SW480 (cell line): ENCODE measurements around the gene PTDSS2.
"Not testable (repeated sequence)": the region's sequence is repeated elsewhere in the genome, so short reads cannot be mapped to it uniquely, and the experiment has no call there.

Source experiments
- DNase-seq: peaks from one replicate; pipeline ENCODE4 v3.0.0-alpha.2; 2016; ENCODE audit warnings: low spot score

Gene PTDSS2

DNA sequence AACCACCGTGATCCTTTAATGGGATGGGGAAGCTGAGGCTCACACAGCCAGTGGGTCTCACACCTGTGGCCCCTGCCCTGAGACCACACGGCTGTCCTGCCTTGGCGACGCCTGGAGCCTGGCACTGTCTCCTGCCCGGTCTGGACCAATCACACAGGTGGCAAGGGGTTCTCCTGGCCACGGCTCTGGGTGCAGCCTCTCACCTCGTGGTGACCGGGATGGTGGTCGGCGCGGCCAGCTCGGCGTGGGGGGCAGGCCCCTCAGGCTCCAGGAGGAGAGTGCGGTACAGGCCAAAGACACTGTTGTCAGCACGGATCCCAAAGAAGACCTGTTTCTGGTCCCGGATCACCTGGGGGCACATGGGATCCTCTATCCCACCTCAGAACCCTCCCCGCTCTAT, 17.0 kb upstream of the PTDSS2 start:
- DNase-seq = no peak

DNA sequence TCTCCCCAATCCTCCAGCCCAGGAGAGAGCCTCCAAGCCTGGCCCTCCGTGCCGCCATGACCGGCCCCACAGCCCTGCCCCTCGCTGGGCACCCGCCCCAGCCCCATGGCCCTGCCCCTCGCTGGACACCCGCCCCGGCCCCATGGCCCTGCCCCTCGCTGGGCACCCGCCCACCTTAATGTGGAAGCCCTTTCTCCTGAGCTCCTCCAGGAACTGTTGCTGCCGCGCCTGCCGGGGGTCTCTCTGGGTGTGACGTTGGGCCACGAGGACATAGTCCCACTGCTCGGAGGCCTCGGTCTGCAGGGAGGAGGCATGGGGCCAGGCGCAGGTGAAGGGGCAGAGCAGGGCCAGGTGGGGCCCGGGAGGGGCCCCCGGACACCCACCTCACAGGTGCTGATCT, 16.4 kb upstream of the PTDSS2 start:
- no peak for DNase-seq

DNA sequence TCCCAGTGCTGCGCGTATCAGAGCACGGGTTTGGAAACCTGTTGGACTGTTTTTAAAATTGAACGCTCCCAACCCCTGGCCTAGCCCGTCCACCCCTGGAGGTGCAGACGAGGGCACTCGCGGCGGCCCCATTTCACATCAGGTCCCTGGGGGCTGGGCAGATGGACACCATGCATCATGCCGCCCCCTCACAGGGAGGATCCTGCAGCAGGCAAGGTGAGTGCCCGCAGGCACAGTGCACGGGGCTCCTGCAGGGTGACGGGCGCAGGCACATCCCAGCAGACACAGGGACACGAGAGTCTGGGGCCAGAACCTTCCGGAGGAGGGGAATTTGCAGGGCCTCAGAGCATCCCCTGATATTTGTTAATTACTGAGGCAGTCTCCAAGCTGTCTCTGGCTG, 15.6 kb upstream of the PTDSS2 start:
- DNase-seq = no peak

DNA sequence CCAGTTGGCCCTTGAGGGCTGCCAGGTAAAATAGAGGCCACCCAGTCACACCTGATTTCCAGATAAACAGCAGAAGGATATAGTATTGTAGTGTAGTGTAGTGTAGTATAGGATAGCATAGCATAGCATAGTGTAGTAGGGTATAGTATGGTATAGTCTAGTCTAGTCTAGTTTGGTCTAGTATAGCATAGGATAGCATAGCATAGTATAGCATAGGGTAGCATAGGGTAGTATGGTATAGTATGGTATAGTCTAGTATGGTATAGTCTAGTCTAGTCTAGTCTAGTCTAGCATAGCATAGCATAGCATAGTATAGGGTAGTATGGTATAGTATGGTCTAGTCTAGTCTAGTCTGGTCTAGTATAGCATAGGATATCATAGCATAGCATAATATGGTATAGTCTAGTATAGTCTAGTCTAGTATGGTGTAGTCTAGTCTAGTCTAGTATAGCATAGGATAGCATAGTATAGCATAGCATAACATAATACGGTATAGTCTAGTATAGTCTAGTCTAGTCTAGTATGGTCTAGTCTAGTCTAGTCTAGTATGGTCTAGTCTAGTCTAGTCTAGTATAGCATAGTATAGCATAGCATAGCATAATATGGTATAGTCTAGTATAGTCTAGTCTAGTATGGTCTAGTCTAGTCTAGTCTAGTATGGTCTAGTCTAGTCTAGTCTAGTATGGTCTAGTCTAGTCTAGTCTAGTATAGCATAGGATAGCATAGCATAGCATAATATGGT, 14.9 kb upstream of the PTDSS2 start:
- DNase-seq = not testable (repeated sequence)

DNA sequence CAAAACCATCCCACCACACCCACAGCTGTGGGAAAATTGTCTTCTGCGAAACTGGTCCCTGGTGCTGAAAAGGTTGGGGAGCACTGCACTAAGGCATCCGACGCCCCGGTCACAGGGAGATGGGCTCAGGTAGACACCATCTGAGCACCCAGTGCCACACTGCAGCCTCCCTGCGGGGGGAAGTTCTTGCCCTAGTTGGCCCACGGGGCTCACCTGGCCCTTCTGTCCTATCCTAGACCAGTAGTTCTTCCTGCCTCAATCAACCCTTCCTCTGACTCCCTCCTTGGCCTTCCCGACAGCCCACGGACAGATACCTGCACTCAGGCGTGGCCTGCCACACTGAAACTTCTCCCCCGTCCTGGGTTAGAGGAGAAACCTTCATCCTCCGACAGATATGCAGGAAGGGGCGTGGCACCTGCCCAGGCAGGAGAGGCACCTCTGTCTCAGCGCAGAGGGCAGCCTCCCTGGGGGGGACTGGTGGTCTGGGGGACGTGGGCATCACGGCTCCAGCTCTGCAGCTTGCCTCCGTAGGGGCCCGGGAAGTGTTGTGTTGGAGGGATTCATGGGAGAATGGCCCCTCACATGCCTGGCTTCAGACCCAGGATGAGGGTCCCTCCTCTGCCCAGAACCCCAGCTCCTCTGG, 12.7 kb upstream of the PTDSS2 start:
- no peak for DNase-seq

DNA sequence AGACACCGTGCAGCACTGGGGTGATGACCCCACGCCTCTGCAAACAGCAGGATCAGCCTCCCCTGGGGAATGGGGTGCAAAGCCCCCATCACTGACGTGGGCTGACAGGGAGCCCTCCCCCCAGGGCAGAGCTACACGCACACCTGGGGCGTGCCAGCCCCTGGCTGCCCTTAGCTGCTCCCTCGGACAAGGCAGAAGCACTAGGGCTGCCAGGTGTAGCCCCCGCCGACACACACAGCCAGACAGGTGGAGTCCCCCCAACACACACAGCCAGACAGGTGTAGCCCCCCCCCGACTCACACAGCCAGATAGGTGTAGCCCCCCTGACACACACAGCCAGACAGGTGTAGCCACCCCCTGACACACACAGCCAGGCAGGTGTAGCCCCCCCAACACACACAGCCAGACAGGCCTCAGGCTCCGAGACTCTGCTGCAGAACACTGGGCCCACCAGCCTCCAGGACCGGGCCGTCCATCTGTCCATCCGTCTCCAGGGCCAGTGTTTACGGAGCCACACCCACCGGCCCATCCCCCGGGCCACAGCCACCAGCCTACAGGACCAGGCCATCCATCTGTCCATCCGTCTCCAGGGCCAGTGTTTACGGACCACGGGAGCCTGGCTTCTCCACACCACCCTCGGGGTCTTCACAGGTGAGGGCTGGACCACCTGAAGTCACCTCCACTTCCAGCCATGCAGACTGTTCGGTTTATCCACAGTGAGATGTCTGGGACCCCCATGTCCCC, 11.8 kb upstream of the PTDSS2 start:
- no peak for DNase-seq

DNA sequence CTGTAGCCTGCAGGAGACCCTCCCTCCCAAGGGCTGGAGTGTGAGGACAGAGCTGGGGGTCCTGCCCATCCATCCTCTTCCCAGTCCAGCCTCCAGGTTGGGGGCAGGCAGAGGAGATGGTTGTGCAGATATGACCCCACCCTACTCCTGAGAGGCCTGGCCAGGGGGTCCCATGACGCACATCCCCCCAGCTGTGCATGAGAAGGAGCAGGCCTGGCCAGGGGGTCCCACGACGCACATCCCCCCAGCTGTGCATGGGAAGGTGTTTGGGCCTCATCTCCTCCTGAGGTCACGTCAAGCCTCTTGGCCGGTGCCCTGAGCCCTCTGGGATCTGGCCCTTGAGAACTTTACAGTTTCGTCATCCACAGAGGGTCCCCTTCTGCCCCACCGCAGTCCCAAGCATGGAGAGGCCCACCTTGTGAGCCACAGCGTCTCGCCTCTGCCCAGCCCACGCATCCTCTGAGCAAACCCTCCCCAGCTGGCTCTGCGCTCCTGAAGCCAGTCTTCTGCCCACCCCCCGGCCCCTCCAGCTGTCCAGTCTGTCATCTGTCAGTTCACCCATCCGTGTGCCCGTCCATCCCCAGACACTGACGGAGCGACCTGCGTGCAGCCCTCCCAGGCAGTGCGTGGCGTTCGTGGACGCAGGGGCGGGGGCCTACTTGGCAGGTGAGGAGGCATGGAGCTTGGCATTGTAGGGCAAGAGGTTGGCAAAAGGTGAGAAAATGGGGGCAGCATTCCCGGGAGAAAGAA, 10.6 kb upstream of the PTDSS2 start:
- no peak for DNase-seq

DNA sequence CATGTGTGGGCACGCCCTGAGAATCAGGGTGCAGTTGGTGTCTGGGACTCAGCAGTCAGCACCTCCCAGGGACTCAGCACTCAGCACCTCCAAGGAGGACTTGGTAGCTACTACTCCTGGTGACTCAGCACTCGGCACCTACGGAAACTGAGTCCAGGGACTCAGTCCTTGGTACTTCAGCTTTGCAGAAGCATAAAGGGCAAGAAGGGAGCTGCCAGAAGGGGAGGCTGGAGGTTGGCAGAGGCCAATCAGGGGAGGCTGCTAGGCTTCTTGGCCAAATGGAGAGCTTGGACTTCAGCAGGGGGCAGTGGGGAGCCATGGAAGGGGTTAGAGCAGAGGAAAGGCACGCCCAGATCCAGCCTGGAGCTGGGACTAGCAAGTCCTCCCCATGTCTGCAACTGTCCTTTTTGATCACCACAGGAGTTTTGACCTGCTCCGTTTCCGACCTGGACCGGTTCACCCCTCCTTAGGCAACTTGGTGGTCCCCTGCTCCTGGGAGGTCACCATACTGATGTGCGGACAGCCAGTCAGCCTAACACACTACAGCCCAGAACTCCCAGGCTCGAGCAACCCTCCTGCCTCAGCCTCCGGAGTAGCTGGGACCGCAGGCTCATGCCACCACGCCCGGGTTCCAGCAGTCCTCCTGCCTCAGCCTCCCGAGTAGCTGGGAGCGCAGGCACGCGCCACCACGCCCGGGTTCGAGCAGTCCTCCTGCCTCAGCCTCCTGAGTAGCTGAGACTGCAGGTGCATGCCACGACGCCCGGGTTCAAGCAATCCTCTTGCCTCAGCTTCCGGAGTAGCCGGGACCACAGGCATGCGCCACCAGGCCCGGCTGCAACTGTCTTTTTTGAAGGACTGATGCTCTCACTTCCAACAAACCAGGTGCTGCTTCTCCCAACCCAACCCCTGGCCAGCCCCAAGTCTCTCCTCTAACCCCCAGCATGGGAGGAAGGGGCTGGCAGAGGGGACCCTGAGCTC, 9.7 kb upstream of the PTDSS2 start:
- DNase-seq = no peak

DNA sequence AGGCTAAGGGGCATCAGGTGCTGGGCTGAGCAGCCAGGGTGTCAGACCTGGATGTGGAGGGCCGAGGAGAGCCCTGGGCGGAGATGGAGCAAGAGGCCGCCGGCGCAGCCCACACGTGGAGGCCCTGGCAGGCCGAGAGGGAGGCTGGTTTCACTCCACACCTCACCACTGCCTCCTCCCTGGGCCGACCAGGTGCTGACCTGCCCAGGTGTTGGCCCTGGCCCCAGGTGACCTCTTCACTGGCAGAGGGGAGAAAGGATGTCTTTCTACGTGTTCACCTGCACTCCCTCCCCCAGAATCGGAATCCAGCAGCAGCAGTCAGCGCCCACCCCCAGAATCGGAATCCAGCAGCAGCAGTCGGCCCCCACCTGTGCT, 9.0 kb upstream of the PTDSS2 start:
- no peak for DNase-seq

DNA sequence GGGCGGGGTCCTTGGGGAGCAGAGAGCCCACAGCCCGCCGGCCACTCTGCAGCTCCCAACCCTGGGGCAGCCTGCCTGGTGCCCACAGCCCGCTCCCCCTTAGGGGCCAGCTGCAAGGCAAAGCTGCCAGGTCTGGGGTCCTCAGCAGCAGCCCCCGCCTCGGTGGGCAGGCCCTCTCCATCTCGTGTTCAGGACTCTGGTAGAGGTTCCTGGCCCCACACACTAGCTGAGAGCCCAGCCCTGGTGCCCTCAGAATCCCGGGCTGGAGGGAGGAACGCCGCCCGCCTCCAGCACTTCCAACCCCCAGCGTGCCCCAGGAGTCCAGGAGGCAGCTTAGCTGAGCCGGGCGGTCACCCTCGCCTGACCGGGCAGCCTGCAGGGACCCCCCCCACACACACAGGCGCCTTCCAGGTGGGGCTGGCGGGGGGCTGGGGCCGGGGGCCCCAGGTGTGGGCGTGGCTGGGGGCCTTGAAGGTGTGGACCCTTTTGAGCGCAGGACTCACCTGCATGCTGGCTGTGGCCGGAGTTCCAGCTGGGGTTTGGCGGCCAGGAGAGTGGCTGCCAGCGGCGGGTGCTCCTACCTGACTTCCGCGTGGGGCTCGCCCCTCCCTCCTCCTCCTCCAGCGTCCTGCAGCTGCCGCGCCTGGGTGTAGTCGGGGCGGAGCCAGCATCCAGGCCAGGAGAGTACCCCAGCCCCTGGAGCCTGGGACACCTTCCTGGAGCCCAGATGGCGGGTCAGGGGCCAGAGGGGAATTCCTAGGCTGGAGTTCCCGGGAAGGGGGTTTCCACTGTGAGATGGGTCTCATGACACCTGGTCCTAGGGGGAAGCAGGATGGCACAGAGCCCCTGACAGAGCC, 8.4 kb upstream of the PTDSS2 start, which contains the start of gene ANO9:
ANO9 (minus strand) TSS at position 594 of the 857 bp plus-strand sequence; CDS start at position 509, 85 bp downstream.
- DNase-seq = peak; percentile 58

DNA sequence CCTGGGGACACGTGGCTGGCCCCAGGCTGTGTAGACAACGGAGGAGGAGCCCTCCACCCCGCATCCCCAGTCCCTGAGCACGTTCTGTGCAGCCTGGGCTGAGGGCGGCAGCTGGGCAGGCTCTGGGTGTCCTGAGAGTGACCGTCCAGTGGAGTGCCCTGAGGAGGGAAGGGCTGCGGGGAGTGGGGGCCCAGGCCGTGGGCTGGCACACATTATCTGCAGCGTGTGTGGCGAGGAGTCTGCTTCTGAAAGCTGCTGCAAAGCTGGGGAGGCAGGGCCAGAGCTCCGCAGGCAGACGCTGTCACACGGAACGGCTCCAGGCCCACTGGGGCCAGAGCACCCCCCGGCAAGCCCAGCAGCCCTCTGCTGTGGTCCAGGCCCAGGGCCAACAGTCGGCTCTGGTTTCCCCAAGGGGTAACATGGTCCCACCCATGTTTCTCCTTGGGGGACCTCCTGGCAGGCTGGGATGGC, 7.4 kb upstream of the PTDSS2 start:
- no peak for DNase-seq

DNA sequence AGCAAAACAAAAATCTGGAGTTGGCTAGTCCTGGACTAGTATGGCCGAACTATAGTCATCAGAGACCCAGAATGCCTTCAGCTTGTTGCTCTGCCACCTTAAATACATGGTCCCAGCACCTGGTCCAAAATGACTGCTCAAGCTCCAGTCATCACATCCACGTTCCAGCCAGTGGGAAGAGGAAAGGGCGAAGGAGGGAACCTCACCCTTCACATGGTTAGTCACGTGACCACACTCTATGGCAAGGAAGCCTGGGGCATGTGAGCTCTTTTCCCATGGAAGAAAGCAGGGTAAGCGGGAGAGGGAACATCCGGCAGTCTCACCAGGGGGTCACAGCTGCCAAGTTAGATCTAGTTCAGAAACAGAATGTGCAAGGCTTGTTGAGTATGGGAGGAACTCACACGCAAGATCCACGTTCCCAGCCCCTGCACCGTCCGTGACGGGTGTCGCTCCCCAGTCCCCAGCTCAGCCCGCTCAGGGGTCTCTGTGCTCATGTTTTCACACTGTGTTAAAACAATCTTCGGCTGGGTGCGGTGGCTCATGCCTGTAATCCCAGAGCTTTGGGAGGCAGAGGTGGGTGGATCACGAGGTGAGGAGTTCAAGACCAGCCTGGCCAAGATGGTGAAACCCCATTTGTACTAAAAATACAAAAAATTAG, 6.4 kb upstream of the PTDSS2 start:
- DNase-seq = no peak

DNA sequence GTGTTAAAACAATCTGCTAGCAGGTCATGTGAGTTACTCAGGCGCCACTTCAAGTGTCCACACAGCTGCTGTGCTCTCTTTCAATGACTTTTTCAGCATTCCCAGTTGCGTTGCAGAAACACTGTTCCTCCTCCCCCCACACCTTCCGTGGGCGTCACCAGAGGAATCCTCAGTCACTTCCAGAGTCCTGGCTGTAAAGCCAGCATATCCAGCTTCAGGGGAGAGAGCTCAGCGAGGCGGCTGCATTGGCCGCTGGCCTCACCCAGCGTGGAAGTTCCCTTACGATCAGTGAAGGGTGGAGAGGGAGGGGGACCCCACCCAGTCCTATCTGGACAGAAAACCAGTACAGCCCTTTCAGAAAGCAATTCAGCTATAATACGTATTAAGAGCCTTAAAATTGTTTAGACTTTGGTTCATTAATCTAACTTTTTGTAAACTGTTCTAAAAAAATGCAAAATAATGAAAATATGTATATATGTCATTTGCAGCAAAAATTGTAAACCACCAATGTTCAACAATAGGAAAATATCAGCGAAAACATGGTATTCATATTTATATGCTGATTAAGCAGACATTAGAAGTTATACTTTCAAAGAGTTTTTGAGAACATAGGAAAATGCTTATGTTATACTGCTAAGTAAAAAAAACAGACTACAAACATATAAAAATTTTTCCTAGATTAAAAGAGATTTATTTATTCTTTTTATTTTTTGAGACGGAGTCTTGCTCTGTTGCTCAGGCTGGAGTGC, 5.5 kb upstream of the PTDSS2 start:
- DNase-seq = peak; percentile 48

DNA sequence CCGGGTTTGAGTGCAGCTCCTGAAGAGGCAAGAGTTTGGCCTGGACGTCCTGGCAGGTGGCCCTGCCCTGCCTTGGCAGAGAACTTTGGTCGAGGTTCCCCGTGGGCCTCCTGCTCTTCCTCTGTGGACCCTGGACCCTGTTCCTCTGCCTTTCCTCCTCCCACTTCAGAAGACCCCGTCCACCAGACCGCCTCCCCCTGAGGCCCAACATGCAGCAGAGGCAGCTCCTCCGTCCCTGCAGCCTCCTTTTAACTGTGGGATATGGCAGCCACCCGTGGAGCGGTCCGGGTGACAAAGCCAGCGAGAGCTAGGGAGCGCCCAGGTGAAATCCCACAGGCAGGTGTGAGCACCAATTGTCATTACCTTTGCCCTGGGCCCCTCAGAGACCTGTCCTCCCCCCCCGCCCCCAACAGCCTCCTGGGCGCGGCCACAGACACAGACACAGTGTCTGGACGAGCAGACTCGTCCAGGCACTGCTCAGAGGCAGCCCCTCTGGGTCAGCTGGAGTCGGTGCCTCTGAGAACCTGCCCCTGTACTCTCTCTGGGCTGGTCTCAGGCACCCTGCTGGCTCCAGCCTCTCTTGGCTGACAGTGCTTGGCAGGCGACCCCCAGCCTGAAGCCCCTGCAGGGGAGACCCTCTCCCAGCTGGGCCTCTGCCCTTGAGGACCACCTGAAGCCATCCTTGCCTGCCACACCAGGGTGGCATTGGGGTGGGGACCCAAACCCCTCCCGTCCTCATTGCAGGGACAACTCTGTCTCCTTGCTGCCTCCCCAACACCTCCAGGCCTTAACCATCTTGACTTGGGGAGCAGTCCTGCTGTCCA, 4.1 kb upstream of the PTDSS2 start:
- peak; percentile 40 for DNase-seq

DNA sequence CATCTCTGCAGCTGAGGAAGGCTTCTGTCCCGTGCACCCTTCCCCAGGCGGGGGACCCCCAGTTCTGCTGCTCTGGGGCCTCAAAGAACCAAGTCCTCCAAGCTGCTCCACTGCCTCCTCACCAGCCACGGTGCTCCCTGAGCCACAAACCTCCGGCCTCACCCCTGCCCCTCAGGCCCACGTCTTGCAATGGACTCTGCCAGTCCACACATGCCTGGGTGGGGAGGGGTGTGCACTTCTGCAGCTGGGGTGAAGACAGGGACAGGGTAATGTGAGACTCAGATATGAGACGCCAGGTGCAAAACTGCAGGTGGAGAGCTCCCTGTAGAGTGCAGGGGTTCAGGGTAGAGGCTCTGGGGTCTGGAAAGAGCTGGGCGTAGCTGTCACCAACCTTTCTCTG, 3.2 kb upstream of the PTDSS2 start:
- no peak for DNase-seq

DNA sequence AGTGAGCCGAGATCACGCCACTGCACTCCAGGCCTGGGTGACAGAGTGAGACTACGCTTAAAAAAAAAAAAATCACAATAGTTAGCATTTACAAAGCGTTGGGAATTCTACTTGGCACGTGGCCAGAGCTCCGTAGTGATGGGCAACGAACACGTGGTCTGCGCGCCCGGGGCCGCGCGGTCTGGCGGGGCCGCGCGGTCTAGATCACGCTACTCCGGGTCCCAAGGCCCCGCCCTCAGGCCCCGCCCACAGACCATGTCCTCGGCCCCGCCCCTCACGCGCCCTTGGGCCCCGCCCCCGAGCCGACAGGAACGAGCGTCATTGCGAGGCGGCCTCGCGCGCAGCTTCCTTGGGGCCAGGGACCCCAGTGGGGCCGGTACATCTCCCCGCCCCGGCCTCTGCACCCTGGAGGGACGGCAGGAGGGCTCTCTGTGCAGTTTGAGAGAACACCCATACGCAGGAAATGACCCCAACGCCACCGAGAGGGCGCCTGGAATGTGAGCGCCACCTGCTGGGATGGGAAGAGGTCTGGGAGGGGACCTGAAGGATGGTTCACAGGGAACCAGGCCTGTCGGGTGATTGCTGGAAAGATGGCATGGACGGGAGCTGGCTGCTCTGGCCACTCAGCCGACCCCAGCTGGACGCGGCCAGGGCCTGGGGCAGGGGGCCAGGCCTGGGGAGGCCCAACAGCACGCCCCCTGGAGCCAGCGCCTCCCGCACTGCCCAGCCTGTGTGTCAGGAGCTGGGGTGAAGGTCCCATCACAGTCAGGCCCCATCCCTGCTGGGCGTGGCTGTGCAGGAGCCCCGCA, 2.0 kb upstream of the PTDSS2 start:
- peak; percentile 92 for DNase-seq
